HG03060 (cell line): ENCODE data around the gene CNTN4.

Source experiments
- ATAC-seq: cut with Tn5 transposase; IDR thresholded peaks from one replicate; pipeline ENCODE4 v1.9.1; 2021; ENCODE audit warnings: low read depth, moderate number of reproducible peaks; ENCODE audit not compliant: unreplicated experiment

Gene CNTN4

GRCh38 chr3:2993736-2994135 lies 895.1 kb downstream of the CNTN4 start:
- no peak for ATAC-seq

GRCh38 chr3:2995195-2995594 lies 896.5 kb downstream of the CNTN4 start:
- ATAC-seq, result no peak

- no peak for ATAC-seq
These were observed 906.6 kb downstream of the CNTN4 start for GRCh38 chr3:3005146-3005744.

- no peak for ATAC-seq
These were observed 914.8 kb downstream of the CNTN4 start for GRCh38 chr3:3013317-3014052.

GRCh38 chr3:3015185-3016089 lies 916.8 kb downstream of the CNTN4 start:
- no peak for ATAC-seq

- no peak for ATAC-seq
These were observed 917.6 kb downstream of the CNTN4 start for GRCh38 chr3:3016226-3016625.

GRCh38 chr3:3020209-3020608 lies 921.5 kb downstream of the CNTN4 start:
- no peak for ATAC-seq

- ATAC-seq, result no peak
These were observed 924.6 kb downstream of the CNTN4 start for GRCh38 chr3:3023111-3023745.

GRCh38 chr3:3027976-3028567 lies 929.4 kb downstream of the CNTN4 start:
- ATAC-seq, result peak; percentile 95

- no peak for ATAC-seq
These were observed 932.7 kb downstream of the CNTN4 start for GRCh38 chr3:3031326-3031725.

- no peak for ATAC-seq
These were observed 938.5 kb downstream of the CNTN4 start for GRCh38 chr3:3037156-3037555.

- no peak for ATAC-seq
These were observed 939.7 kb downstream of the CNTN4 start for GRCh38 chr3:3038201-3038991.

GRCh38 chr3:3053974-3054373 lies 955.3 kb downstream of the CNTN4 start:
- no peak for ATAC-seq

GRCh38 chr3:3059645-3060044 lies 961.0 kb downstream of the CNTN4 start:
- no peak for ATAC-seq

- no peak for ATAC-seq
These were observed 965.6 kb downstream of the CNTN4 start for GRCh38 chr3:3064297-3064696.

- no peak for ATAC-seq
These were observed 967.2 kb downstream of the CNTN4 start for GRCh38 chr3:3065876-3066275.

- peak; percentile 55 for ATAC-seq
These were observed 967.7 kb downstream of the CNTN4 start for GRCh38 chr3:3066378-3066777.

GRCh38 chr3:3066910-3067309 lies 968.2 kb downstream of the CNTN4 start:
- ATAC-seq, result no peak

- no peak for ATAC-seq
These were observed 969.8 kb downstream of the CNTN4 start for GRCh38 chr3:3068358-3068881.
